GM12891 (cell line): ENCODE data around the gene KCNK1.

ENCODE experiments used
- POLR2A ChIP-seq: IDR thresholded peaks from 2 replicates; pipeline ENCODE4 v1.6.1; 2011; ENCODE audit warnings: low read depth, low read length, control low read depth
- POLR2AphosphoS5 ChIP-seq: IDR thresholded peaks from 2 replicates; pipeline ENCODE4 v1.6.1; 2011; ENCODE audit warnings: low read depth, low read length, control low read depth
- SPI1 ChIP-seq: IDR thresholded peaks from 2 replicates; pipeline ENCODE4 v1.6.1; 2011; ENCODE audit warnings: low read depth, low read length, control low read depth

DNA sequence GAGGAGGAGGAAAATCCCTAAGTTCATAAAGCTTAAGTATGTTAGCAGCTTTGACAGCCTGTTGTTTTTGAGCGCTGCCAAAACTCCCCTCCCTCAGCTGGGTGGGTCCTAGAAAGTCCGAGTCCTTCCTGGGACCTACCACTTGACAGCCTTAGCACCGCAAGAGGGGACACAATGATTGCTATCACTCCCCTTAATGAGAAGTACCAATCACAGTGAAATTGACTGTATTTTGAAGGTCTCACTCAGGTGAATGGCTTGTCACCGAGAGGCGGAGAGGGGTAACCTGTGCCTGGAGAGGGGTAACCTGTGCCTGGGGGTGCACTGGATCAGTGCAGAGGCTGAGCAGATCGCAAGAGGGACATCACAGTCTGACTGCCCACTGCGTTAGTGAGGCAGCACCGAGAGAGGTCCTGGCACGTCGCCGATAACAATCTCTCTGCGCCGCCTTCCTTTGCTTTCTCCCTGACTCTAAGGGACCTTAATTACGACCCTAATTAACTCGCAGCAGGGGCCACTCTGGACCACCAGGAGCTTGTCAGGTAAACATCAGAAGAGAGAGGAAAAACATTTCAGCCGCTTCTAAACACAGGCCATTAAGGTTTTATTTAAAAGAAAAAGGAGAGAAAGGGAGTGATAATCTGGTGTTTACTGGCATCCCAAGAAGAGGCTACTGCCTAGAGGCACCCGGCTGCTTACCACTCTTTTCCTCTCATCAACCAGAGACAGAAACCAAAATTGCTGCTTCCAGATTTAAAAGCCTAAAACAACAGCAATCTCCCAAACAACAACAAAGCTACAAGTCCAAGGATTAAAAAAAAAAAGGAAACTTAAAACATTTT lies 25.7 kb upstream of the KCNK1 start:
- TF ChIP-seq POLR2A (no peak), SPI1 (no peak), POLR2AphosphoS5 (no peak)
